ENCODE data around the gene DNAH14.
"Not testable (repeated sequence)": the region's sequence is repeated elsewhere in the genome, so short reads cannot be mapped to it uniquely, and the experiment has no call there.

The DNAH14 gene

DNA sequence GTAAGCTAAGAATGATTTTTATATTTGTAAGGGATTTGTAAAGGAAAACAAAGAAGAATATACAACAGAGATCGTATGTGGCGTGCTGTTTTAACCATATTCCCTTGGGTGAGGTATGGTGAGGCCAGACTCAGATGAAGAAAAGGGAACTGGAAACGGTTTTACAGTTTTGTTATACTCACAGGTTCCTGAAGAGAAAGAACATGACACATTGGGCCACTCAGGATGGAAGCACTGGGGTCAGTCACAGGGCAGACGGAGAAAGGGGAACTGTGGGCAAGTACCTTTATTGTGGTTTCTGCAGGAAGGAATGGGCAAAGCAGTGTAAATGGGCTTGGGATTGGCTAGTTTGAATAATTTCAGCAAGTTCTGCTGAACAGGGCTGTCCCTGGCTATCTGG is 321.0 kb downstream of the DNAH14 start:
- DNase-seq (ENCODE audit: low read depth in 2 of 2, low spot score in 1 of 2), result no peak

GRCh38 chr1:225253173-225253572 is 323.7 kb downstream of the DNAH14 start:
- DNase-seq (ENCODE audit: low read depth in 2 of 2, low spot score in 1 of 2), result no peak

- no peak for DNase-seq (ENCODE audit: low read depth in 2 of 2, low spot score in 1 of 2)
These were observed 324.3 kb downstream of the DNAH14 start for GRCh38 chr1:225253784-225254183.

- no peak for DNase-seq (ENCODE audit: low read depth in 2 of 2, low spot score in 1 of 2)
These were observed 325.2 kb downstream of the DNAH14 start for GRCh38 chr1:225254676-225255075.

DNA sequence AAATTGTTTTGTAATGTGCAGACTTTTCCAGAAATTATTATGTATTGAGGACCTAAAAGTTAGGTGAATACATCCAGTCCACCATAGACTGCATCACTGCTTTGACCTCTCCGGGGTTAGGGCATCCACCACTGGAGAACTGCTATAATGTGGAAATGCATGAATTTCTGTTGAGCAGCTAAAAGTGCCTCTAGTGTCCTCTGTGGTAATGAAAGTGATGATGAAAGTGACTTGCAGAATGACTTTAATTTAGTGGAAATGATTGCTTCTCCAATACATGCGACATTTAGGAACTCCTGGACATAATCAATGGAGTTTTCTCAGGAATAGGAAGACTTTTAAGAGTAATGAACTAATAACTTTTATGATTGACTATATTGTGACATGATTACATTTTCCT is 327.6 kb downstream of the DNAH14 start:
- no peak for DNase-seq (ENCODE audit: low read depth in 2 of 2, low spot score in 1 of 2)

DNA sequence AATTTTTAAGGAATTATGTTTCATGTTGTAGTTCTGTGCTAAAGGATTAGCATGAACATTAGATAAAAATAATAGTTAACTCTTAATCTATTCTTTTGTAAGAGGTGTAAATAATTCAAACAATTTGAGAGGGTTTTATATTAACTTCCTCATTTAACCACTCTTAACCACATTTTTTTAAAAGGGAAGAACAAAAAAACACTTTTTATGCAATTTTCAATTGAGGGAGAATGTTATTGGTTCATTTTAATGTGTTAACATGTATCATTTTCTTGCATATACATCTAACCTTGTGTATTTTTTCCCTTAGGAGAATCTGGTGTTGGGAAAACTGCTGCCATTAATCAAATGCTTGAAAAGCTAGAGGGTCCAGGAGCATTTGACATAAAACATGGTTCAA is 329.3 kb downstream of the DNAH14 start:
- DNase-seq (ENCODE audit: low read depth in 2 of 2, low spot score in 1 of 2), result no peak

DNA sequence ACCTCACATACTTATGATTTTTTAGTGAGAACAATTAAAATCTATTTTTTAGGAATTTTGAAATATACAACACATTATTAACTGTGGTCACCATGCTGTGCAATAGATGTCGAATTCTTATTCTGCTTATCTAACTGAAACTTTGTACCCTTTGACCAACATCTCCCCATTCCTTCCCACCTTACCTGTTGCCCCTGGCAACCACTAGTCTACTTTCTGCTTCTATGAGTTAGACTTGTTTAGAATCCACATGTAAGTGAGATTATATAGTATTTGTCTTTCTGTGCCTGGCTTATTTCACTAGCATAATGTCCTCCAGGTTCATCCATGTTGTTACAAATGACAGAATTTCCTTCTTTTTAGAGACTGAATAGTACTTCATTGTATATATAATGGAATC is 330.1 kb downstream of the DNAH14 start:
- no peak for DNase-seq (ENCODE audit: low read depth in 2 of 2, low spot score in 1 of 2)

- DNase-seq (ENCODE audit: low read depth in 2 of 2, low spot score in 1 of 2), result no peak
These were observed 330.8 kb downstream of the DNAH14 start for GRCh38 chr1:225260319-225260718.

DNA sequence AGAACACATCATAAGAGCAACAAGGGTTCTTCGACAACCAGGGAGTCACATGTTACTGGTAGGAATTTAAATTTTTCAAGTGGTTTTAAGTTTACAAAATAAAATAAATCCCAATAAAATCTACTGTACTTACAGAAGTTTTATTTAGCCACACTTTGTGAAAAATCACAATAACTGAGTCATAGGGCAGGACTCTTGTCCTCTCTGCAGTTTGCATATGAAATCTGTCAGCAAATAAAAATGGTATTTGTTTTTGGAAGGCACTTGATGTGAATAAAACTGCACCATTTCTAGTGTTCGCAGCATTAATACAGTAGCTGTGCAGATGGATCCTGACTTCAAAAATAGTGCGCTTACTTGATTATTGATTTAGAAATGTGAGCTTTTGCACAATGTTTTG is 348.0 kb downstream of the DNAH14 start:
- DNase-seq (ENCODE audit: low read depth in 2 of 2, low spot score in 1 of 2), result no peak

GRCh38 chr1:225280563-225280962 is 351.1 kb downstream of the DNAH14 start:
- no peak for DNase-seq (ENCODE audit: low read depth in 2 of 2, low spot score in 1 of 2)

GRCh38 chr1:225290244-225290643 is 360.8 kb downstream of the DNAH14 start:
- DNase-seq (ENCODE audit: low read depth in 2 of 2, low spot score in 1 of 2), result no peak

DNA sequence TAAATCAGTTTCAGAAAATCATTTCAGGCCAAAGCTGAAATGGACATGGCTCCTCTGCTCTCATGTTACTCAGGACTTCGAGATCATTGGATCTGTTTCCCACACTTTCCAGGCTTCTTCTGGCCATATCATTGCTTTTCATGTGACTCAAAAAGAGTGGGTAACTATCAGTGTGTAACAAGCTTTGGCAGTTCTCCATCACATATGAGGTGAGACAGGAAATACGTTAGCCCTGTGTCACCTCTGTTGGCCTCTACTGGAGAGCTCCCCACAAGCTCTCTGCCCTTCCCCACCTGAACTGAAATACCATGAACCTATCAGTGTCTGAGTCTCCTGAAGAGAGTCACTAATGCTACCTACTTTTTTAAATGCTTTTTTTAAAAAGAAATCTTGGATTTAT is 370.1 kb downstream of the DNAH14 start:
- DNase-seq (ENCODE audit: low read depth in 2 of 2, low spot score in 1 of 2), result no peak

- no peak for DNase-seq (ENCODE audit: low read depth in 2 of 2, low spot score in 1 of 2)
These were observed 370.9 kb downstream of the DNAH14 start for GRCh38 chr1:225300381-225300780.

- DNase-seq (ENCODE audit: low read depth in 2 of 2, low spot score in 1 of 2), result no peak
These were observed 375.5 kb downstream of the DNAH14 start for GRCh38 chr1:225304996-225305395.

DNA sequence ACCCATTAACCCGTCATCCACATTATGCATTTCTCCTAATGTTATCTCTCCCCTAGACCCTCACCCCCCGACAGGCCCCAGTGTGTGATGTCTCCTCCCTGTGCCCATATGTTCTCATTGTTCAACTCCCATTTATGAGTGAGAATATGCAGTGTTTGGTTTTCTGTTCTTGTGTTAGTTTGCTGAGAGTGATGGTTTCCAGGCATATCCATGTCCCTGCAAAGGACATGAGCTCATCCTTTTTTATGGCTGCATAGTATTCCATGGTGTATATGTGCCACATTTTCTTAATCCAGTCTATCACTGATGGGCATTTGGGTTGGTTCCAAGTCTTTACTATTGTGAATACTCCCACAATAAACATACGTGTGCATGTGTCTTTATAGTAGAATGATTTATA is 381.1 kb downstream of the DNAH14 start:
- not testable (repeated sequence) for DNase-seq (ENCODE audit: low read depth in 2 of 2, low spot score in 1 of 2)

DNA sequence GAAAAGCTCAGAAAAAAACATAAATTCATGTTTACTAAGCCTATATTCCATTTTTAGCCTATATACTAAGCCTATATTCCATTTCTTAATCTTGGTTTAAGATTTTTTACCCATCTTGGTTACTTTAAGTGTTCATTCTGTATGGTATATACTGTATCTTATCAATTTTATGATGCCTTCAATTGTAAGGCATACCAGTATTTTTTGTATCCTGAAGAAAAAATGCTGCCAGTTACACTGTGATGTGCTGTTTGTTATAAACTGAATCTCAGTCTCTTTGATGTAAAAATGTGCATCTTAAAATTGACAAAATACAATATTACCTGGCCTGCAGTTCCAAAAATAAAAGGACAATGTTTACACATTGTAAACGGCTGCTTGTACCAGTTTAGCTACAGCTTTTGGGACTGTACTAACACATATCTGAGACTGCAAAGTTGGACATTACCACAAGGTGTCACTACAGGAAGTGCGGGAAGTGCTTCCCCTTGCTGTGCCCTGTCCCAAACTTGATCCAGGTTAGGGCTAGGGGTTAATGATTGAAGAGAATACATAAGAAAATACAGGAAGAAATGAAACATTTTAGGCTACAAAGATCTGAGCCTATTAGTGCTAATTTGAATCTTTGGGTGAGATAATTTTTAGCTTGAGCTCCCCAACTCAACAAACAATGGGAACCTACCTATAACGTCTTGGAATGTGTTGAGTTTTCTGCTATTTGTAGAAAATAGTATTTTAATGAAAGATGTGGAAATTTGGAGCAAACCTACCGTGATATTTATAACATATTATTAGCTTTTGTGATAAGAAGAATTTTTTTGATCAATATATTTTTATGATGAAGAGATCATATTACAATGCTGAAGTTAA is 389.5 kb downstream of the DNAH14 start:
- no peak for DNase-seq (ENCODE audit: low read depth in 2 of 2, low spot score in 1 of 2)

DNA sequence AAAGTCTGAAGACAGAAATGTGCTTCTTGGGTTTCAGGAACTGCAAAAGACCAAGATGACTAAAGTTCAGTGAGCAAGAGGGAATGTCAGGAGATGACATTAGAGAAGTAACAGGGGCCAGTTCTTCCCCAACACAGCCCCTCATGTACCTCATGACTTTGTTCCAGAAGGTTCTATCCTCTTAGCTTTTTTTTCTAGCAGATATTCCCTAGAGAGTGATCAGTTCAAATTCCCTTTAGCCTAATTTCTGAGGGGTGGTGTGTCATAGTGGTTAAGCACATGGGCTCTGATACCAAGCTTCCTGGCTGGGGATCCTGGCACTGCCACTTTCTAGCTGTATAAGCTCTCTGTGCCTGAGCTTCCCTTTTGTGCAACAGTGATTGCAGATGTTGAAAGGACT is 390.4 kb downstream of the DNAH14 start:
- no peak for DNase-seq (ENCODE audit: low read depth in 2 of 2, low spot score in 1 of 2)

- no peak for DNase-seq (ENCODE audit: low read depth in 2 of 2, low spot score in 1 of 2)
These were observed 392.3 kb downstream of the DNAH14 start for GRCh38 chr1:225321784-225322183.

GRCh38 chr1:225329041-225329440 is 399.6 kb downstream of the DNAH14 start:
- no peak for DNase-seq (ENCODE audit: low read depth in 2 of 2, low spot score in 1 of 2)

DNA sequence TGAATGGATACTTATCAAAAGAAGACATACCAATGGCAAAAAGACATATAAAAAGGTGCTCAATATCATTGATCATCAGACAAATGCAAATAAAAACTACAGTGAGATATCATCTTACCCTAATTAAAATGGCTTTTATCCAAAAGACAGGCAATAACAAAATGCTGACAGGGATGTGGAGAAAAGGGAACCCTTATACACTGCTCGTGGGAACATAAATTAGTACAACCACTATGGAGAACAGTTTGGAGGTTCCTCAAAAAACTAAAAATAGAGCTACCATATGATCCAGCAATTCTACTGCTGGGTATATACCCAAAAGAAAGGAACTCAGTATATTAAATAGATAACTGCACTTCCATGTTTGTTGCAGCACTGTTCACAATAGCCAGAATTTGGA is 400.5 kb downstream of the DNAH14 start:
- DNase-seq (ENCODE audit: low read depth in 2 of 2, low spot score in 1 of 2), result not testable (repeated sequence)

- no peak for DNase-seq (ENCODE audit: low read depth in 2 of 2, low spot score in 1 of 2)
These were observed 403.2 kb downstream of the DNAH14 start for GRCh38 chr1:225332686-225333085.

- DNase-seq (ENCODE audit: low read depth in 2 of 2, low spot score in 1 of 2), result not testable (repeated sequence)
These were observed 405.8 kb downstream of the DNAH14 start for GRCh38 chr1:225335098-225335778.

- no peak for DNase-seq (ENCODE audit: low read depth in 2 of 2, low spot score in 1 of 2)
These were observed 409.1 kb downstream of the DNAH14 start for GRCh38 chr1:225338545-225338944.
